GM12891 (cell line): ENCODE measurements around the gene KLHL10.
"Not testable (repeated sequence)": the region's sequence is repeated elsewhere in the genome, so short reads cannot be mapped to it uniquely, and the experiment has no call there.

ENCODE experiments used
- POLR2A ChIP-seq: IDR thresholded peaks from 2 replicates; pipeline ENCODE4 v1.6.1; 2011; ENCODE audit warnings: low read depth, low read length, control low read depth
- POLR2AphosphoS5 ChIP-seq: IDR thresholded peaks from 2 replicates; pipeline ENCODE4 v1.6.1; 2011; ENCODE audit warnings: low read depth, low read length, control low read depth
- TAF1 ChIP-seq: IDR thresholded peaks from 2 replicates; pipeline ENCODE4 v1.6.1; 2011; ENCODE audit warnings: low read depth, low read length, control low read depth

- not testable (repeated sequence) for TF ChIP-seq POLR2A, TAF1, POLR2AphosphoS5
These were observed 1.8 kb downstream of the KLHL10 start for GRCh38 chr17:41839448-41839847.
